Activated CD8-positive, alpha-beta T cell treated with anti-CD3 and anti-CD28 coated beads for 36 hours (primary cell): ENCODE measurements around the gene SLC35F3. TPM values are rescaled to one million over a fixed set of nuclear protein-coding genes. Genes with fewer than 3 reads are reported as not detected.

Experiments used
- ATAC-seq: fragments of 200-7000 bp; cut with Tn5 transposase; one replicate; pipeline ENCODE4 v1.10.0; 2021; ENCODE audit warnings: mild to moderate bottlenecking, moderate library complexity
- CTCF ChIA-PET: fragments of 350-600 bp; sonication (Branson Sonifier 250); formaldehyde crosslinking; loops from one replicate; lab custom pipeline; 2021; ENCODE audit warnings: antibody characterized with exemption; lab: Charles Lee
- POLR2A ChIA-PET: fragments of 350-600 bp; sonication (Branson Sonifier 250); formaldehyde crosslinking; loops from one replicate; lab custom pipeline; 2021; ENCODE audit warnings: antibody characterized with exemption; lab: Charles Lee
- DNase-seq: peaks from one replicate; pipeline ENCODE4 v3.0.0-alpha.2; 2020
- H3K27ac Mint-ChIP-seq: one replicate; pipeline ENCODE4 v1.8.0; 2021; ENCODE audit warnings: mild to moderate bottlenecking, mixed read lengths
- H3K27me3 Mint-ChIP-seq: one replicate; pipeline ENCODE4 v1.8.0; 2021; ENCODE audit warnings: mixed read lengths
- H3K36me3 Mint-ChIP-seq: one replicate; pipeline ENCODE4 v1.8.0; 2021; ENCODE audit warnings: low read depth, mixed read lengths
- H3K4me1 Mint-ChIP-seq: one replicate; pipeline ENCODE4 v1.8.0; 2021; ENCODE audit warnings: low read depth, mixed read lengths
- H3K4me3 Mint-ChIP-seq: one replicate; pipeline ENCODE4 v1.8.0; 2021; ENCODE audit warnings: mild to moderate bottlenecking, moderate library complexity, mixed read lengths
- H3K9me3 Mint-ChIP-seq: one replicate; pipeline ENCODE4 v1.8.0; 2021; ENCODE audit warnings: mixed read lengths
- CTCF ChIP-seq: fragments of 200-600 bp; IDR thresholded peaks from one replicate; pipeline ENCODE4 v1.8.0; 2022; ENCODE audit warnings: antibody characterized with exemption, mild to moderate bottlenecking
- intact Hi-C: fragments of 100-400 bp; cut with micrococcal nuclease; formaldehyde crosslinking; loops from one replicate; pipeline ENCODE4 v1.10.0; 2022
- total RNA-seq, 2 experiments: library from RNA; stranded (reverse); gene quantifications; one replicate each; pipeline ENCODE4 v1.2.3, GENCODE V29; 2021

Gene SLC35F3
- total RNA-seq, 2 experiments from 2014 or later, result 3.1 to 3.5 TPM

- H3K27me3 Mint-ChIP-seq, result no peaks in the 10 kb centered on the region
- TF ChIP-seq CTCF, result no peak
- intact Hi-C loops, result no loop called here
- ATAC-seq (no peak), DNase-seq (no peak)
- no peaks in the 10 kb centered on the region for H3K9me3 Mint-ChIP-seq
- H3K4me1 Mint-ChIP-seq, result no peaks in the 10 kb centered on the region
- POLR2A ChIA-PET, result no interaction called here
- no peak overlapping the region for H3K4me3 Mint-ChIP-seq
- H3K27ac Mint-ChIP-seq, result no peak overlapping the region
- H3K36me3 Mint-ChIP-seq, result no peaks in the 10 kb centered on the region
- CTCF ChIA-PET, result no interaction called here
Measured at GRCh38 chr1:234072793-234073192, 168.3 kb downstream of the SLC35F3 start.

GRCh38 chr1:234078143-234078542 lies 173.7 kb downstream of the SLC35F3 start:
- Mint-ChIP-seq H3K27me3 (peaks cover 7% of the 10 kb centered on the region), H3K4me1 (no peaks in the 10 kb centered on the region), H3K36me3 (no peaks in the 10 kb centered on the region), H3K27ac (no peak overlapping the region), H3K4me3 (no peak overlapping the region), H3K9me3 (no peaks in the 10 kb centered on the region)
- CTCF ChIA-PET, result no interaction called here
- DNase-seq (no peak), ATAC-seq (no peak)
- POLR2A ChIA-PET, result no interaction called here
- no peak for TF ChIP-seq CTCF
- intact Hi-C loops, result no loop called here

GRCh38 chr1:234079896-234080295 lies 175.4 kb downstream of the SLC35F3 start:
- DNase-seq (no peak), ATAC-seq (no peak)
- H3K9me3 Mint-ChIP-seq, result no peaks in the 10 kb centered on the region
- intact Hi-C loops, result no loop called here
- H3K4me1 Mint-ChIP-seq, result no peaks in the 10 kb centered on the region
- peaks cover 9% of the 10 kb centered on the region for H3K27me3 Mint-ChIP-seq
- no peak overlapping the region for H3K4me3 Mint-ChIP-seq
- POLR2A ChIA-PET, result no interaction called here
- TF ChIP-seq CTCF, result no peak
- H3K36me3 Mint-ChIP-seq, result no peaks in the 10 kb centered on the region
- CTCF ChIA-PET, result no interaction called here
- H3K27ac Mint-ChIP-seq, result no peak overlapping the region

- POLR2A ChIA-PET, result no interaction called here
- no peak for ATAC-seq
- no peak overlapping the region for H3K27ac Mint-ChIP-seq
- DNase-seq, result no peak
- TF ChIP-seq CTCF, result no peak
- no peaks in the 10 kb centered on the region for H3K4me1 Mint-ChIP-seq
- no peaks in the 10 kb centered on the region for H3K36me3 Mint-ChIP-seq
- no peak overlapping the region for H3K4me3 Mint-ChIP-seq
- H3K27me3 Mint-ChIP-seq, result peaks cover 13% of the 10 kb centered on the region
- no peaks in the 10 kb centered on the region for H3K9me3 Mint-ChIP-seq
- intact Hi-C loops, result no loop called here
- CTCF ChIA-PET, result no interaction called here
Measured at GRCh38 chr1:234083460-234083859, 179.0 kb downstream of the SLC35F3 start.

- ChIA-PET POLR2A (no interaction called here), CTCF (interaction anchor here (0.7 to 0.9 kb wide), 2 partner anchors 15 to 123 kb away, joined by 3 read pairs; no protein-coding TSS in a partner anchor)
- Mint-ChIP-seq H3K36me3 (no peaks in the 10 kb centered on the region), H3K27me3 (peaks cover 7% of the 10 kb centered on the region), H3K4me1 (no peaks in the 10 kb centered on the region), H3K9me3 (no peaks in the 10 kb centered on the region), H3K4me3 (no peak overlapping the region), H3K27ac (no peak overlapping the region)
- no peak for TF ChIP-seq CTCF
- DNase-seq (no peak), ATAC-seq (no peak)
- intact Hi-C loops, result no loop called here
Measured at GRCh38 chr1:234089396-234089795, 184.9 kb downstream of the SLC35F3 start.
